ENCODE results near the gene PLAA.
"Not testable (repeated sequence)": the region's sequence is repeated elsewhere in the genome, so short reads cannot be mapped to it uniquely, and the experiment has no call there.

Gene PLAA

GRCh38 chr9:26888271-26888670 is 58.8 kb downstream of the PLAA start:
- peaks cover 15% of the 10 kb centered on the region for H3K36me3 Mint-ChIP-seq
- H3K27ac Mint-ChIP-seq = no peak overlapping the region
- no peak for ATAC-seq
- H3K4me1 Mint-ChIP-seq = peaks cover 37% of the 10 kb centered on the region
- no peaks in the 10 kb centered on the region for H3K27me3 Mint-ChIP-seq
- H3K4me3 Mint-ChIP-seq = no peak overlapping the region
- no peaks in the 10 kb centered on the region for H3K9me3 Mint-ChIP-seq

GRCh38 chr9:26882154-26882553 is 64.9 kb downstream of the PLAA start:
- Mint-ChIP-seq H3K27me3 (no peaks in the 10 kb centered on the region), H3K36me3 (peaks cover 69% of the 10 kb centered on the region), H3K4me1 (no peaks in the 10 kb centered on the region), H3K27ac (no peak overlapping the region), H3K9me3 (peaks cover 15% of the 10 kb centered on the region), H3K4me3 (no peak overlapping the region)
- no peak for ATAC-seq

- H3K27ac Mint-ChIP-seq = no peak overlapping the region
- H3K27me3 Mint-ChIP-seq = no peaks in the 10 kb centered on the region
- no peak for ATAC-seq
- no peaks in the 10 kb centered on the region for H3K4me1 Mint-ChIP-seq
- H3K4me3 Mint-ChIP-seq = no peak overlapping the region
- peaks cover 78% of the 10 kb centered on the region for H3K36me3 Mint-ChIP-seq
- H3K9me3 Mint-ChIP-seq = peaks cover 15% of the 10 kb centered on the region
Measured at GRCh38 chr9:26880262-26880661, 66.8 kb downstream of the PLAA start.

GRCh38 chr9:26875155-26875554 is 71.9 kb downstream of the PLAA start:
- H3K36me3 Mint-ChIP-seq = peaks cover 45% of the 10 kb centered on the region
- not testable (repeated sequence) for H3K27ac Mint-ChIP-seq, H3K4me3 Mint-ChIP-seq, ATAC-seq, H3K4me1 Mint-ChIP-seq, H3K27me3 Mint-ChIP-seq
- H3K9me3 Mint-ChIP-seq = peaks cover 11% of the 10 kb centered on the region

GRCh38 chr9:26870292-26870691 is 76.8 kb downstream of the PLAA start:
- Mint-ChIP-seq H3K27me3 (no peaks in the 10 kb centered on the region), H3K36me3 (peaks cover 12% of the 10 kb centered on the region), H3K4me3 (no peak overlapping the region), H3K27ac (no peak overlapping the region), H3K9me3 (no peaks in the 10 kb centered on the region), H3K4me1 (no peaks in the 10 kb centered on the region)
- ATAC-seq = no peak

- H3K36me3 Mint-ChIP-seq = peaks cover 9% of the 10 kb centered on the region
- no peaks in the 10 kb centered on the region for H3K9me3 Mint-ChIP-seq
- H3K4me3 Mint-ChIP-seq = no peak overlapping the region
- no peaks in the 10 kb centered on the region for H3K4me1 Mint-ChIP-seq
- H3K27ac Mint-ChIP-seq = no peak overlapping the region
- no peaks in the 10 kb centered on the region for H3K27me3 Mint-ChIP-seq
- no peak for ATAC-seq
Measured at GRCh38 chr9:26863074-26863473, 84.0 kb downstream of the PLAA start.

- no peak for ATAC-seq
- Mint-ChIP-seq H3K27ac (no peak overlapping the region), H3K4me1 (no peaks in the 10 kb centered on the region)
Measured at GRCh38 chr9:26856413-26857032, 90.5 kb downstream of the PLAA start.

More at GRCh38 chr9:26856413-26857032, 90.5 kb downstream of the PLAA start:
- H3K36me3 Mint-ChIP-seq = peaks cover 40% of the 10 kb centered on the region
- H3K4me3 Mint-ChIP-seq = no peak overlapping the region
- H3K9me3 Mint-ChIP-seq = no peaks in the 10 kb centered on the region
- H3K27me3 Mint-ChIP-seq = no peaks in the 10 kb centered on the region
